Measurements from ENCODE around the gene ALK.

Gene ALK

DNA sequence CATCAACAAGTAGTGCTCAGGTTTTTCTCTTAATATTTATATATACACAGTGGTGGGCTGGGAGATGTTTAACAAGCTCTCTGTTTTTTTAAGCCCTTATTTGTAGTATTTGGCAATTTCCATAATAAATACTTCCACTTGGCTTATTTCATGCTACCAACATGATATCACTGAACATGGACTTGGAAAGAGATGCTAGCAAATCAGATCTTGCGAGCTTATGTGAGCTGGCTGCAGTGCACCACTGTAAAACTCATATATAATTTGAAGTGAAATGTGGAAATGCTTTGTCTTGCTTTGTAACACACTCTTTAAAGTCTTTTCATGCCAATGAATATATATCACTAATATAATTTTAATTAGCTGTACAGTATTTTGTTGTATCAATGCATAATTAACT, 155.7 kb downstream of the ALK start:
- DNase-seq (ENCODE audit: low read depth, low spot score), result no peak
- no peaks in the 10 kb centered on the region for H3K9me3 ChIP-seq (ENCODE audit: low read depth, low read length)
- no peaks in the 10 kb centered on the region; the same call in 1 of the 2 replicates for H3K36me3 ChIP-seq (ENCODE audit: insufficient read depth, low read length)
- H3K9ac ChIP-seq (ENCODE audit: insufficient read length), result no peak overlapping the region
- no peak overlapping the region for H3K4me3 ChIP-seq
- no peak for TF ChIP-seq EZH2 (IDR thresholded peaks at IDR 0.05)
- no peak for TF ChIP-seq POLR2AphosphoS5 (IDR thresholded peaks at IDR 0.05; ENCODE audit: borderline replicate concordance, low read depth, low read length)
- TF ChIP-seq FOXP2 (optimal IDR thresholded peaks at IDR 0.05; ENCODE audit: control extremely low read depth, extremely low read length, insufficient read depth), result no peak
- no peak overlapping the region for H3K27ac ChIP-seq

DNA sequence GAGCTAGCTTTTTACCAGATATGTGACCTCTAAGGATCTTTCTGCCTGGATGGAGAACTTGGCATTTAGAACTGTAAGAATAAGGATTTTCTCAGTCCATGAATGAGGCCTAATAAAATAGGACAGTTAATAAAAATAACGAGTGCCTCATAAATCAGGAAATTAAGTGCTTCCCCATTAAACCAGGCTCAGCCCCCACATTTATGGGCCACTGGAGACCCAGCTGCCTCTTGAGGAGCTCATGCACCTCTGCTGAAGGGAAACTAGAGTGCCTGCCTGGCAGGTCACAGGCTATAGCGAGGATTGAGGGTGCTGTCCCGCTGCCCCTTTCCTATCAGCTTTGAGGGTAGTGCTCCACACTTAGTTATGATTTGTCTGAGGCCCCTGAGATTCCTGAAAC, 158.0 kb downstream of the ALK start:
- H3K9ac ChIP-seq (ENCODE audit: insufficient read length), result no peak overlapping the region
- H3K4me3 ChIP-seq, result no peak overlapping the region
- H3K27ac ChIP-seq, result no peak overlapping the region
- TF ChIP-seq FOXP2 (optimal IDR thresholded peaks at IDR 0.05; ENCODE audit: control extremely low read depth, extremely low read length, insufficient read depth), result no peak
- TF ChIP-seq POLR2AphosphoS5 (IDR thresholded peaks at IDR 0.05; ENCODE audit: borderline replicate concordance, low read depth, low read length), result no peak
- no peak for TF ChIP-seq EZH2 (IDR thresholded peaks at IDR 0.05)
- DNase-seq (ENCODE audit: low read depth, low spot score), result no peak
- H3K9me3 ChIP-seq (ENCODE audit: low read depth, low read length), result no peaks in the 10 kb centered on the region
- H3K36me3 ChIP-seq (ENCODE audit: insufficient read depth, low read length), result no peaks in the 10 kb centered on the region; the same call in 1 of the 2 replicates

DNA sequence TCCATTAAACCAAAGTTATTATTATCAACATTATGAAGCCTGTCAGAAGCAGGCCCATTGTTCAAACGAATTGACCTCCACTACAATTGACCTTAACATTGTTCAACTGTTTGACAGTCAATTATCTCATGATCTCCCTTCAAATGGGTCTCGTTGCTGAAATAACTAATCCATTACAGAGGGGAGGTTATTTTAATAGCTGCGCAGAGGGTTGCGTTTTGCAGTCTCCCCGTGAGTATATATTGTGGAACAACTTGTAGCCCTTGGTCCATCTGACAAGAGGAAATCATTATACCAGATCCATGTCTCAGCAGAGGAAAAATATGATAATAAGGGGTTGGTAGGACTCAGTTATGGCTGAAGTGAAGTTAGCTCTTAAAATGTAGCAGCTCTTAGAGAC, 159.1 kb downstream of the ALK start:
- Histone ChIP-seq H3K4me3 (no peak overlapping the region), H3K9me3 (ENCODE audit: low read depth, low read length) (no peaks in the 10 kb centered on the region), H3K27ac (no peak overlapping the region), H3K36me3 (ENCODE audit: insufficient read depth, low read length) (no peaks in the 10 kb centered on the region; the same call in 1 of the 2 replicates), H3K9ac (ENCODE audit: insufficient read length) (no peak overlapping the region)
- TF ChIP-seq POLR2AphosphoS5 (IDR thresholded peaks at IDR 0.05; ENCODE audit: borderline replicate concordance, low read depth, low read length) (no peak), FOXP2 (optimal IDR thresholded peaks at IDR 0.05; ENCODE audit: control extremely low read depth, extremely low read length, insufficient read depth) (no peak), EZH2 (IDR thresholded peaks at IDR 0.05) (no peak)
- DNase-seq (ENCODE audit: low read depth, low spot score), result no peak

DNA sequence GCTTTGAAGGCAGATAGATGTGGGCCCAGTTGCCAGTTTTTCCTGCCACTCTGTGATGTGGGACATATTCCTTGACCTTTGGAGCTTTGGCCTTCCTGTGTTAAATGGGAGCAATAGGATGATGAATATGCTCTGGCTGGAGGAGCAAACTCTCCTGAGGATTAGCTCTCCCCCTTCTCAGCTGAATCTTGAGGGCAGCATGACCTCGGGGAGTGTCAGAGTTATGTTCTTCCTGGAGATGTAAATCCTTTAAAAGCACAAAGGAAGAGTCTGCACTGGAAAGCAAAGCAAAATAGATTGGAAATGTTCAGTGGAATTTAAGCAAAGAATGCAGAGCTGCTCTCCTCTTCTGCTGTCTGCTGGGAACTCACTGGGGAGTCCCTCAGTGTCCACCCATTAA, 160.1 kb downstream of the ALK start:
- Histone ChIP-seq H3K9ac (ENCODE audit: insufficient read length) (no peak overlapping the region), H3K4me3 (no peak overlapping the region), H3K27ac (no peak overlapping the region), H3K9me3 (ENCODE audit: low read depth, low read length) (no peaks in the 10 kb centered on the region), H3K36me3 (ENCODE audit: insufficient read depth, low read length) (no peaks in the 10 kb centered on the region; the same call in 1 of the 2 replicates)
- no peak for DNase-seq (ENCODE audit: low read depth, low spot score)
- TF ChIP-seq POLR2AphosphoS5 (IDR thresholded peaks at IDR 0.05; ENCODE audit: borderline replicate concordance, low read depth, low read length) (no peak), FOXP2 (optimal IDR thresholded peaks at IDR 0.05; ENCODE audit: control extremely low read depth, extremely low read length, insufficient read depth) (no peak), EZH2 (IDR thresholded peaks at IDR 0.05) (no peak)

- TF ChIP-seq POLR2AphosphoS5 (IDR thresholded peaks at IDR 0.05; ENCODE audit: borderline replicate concordance, low read depth, low read length) (no peak), EZH2 (IDR thresholded peaks at IDR 0.05) (no peak), FOXP2 (optimal IDR thresholded peaks at IDR 0.05; ENCODE audit: control extremely low read depth, extremely low read length, insufficient read depth) (no peak)
- Histone ChIP-seq H3K9me3 (ENCODE audit: low read depth, low read length) (no peaks in the 10 kb centered on the region), H3K27ac (no peak overlapping the region), H3K36me3 (ENCODE audit: insufficient read depth, low read length) (no peaks in the 10 kb centered on the region; the same call in 1 of the 2 replicates), H3K4me3 (no peak overlapping the region), H3K9ac (ENCODE audit: insufficient read length) (no peak overlapping the region)
- no peak for DNase-seq (ENCODE audit: low read depth, low spot score)
Observed at GRCh38 chr2:29760008-29760407, 161.4 kb downstream of the ALK start.

GRCh38 chr2:29759360-29759759, 162.0 kb downstream of the ALK start:
- Histone ChIP-seq H3K4me3 (no peak overlapping the region), H3K27ac (no peak overlapping the region), H3K9me3 (ENCODE audit: low read depth, low read length) (no peaks in the 10 kb centered on the region), H3K9ac (ENCODE audit: insufficient read length) (no peak overlapping the region), H3K36me3 (ENCODE audit: insufficient read depth, low read length) (no peaks in the 10 kb centered on the region; the same call in 1 of the 2 replicates)
- no peak for TF ChIP-seq POLR2AphosphoS5 (IDR thresholded peaks at IDR 0.05; ENCODE audit: borderline replicate concordance, low read depth, low read length)
- no peak for TF ChIP-seq FOXP2 (optimal IDR thresholded peaks at IDR 0.05; ENCODE audit: control extremely low read depth, extremely low read length, insufficient read depth)
- no peak for TF ChIP-seq EZH2 (IDR thresholded peaks at IDR 0.05)
- no peak for DNase-seq (ENCODE audit: low read depth, low spot score)

- H3K4me3 ChIP-seq, result no peak overlapping the region
- H3K27ac ChIP-seq, result no peak overlapping the region
- H3K9ac ChIP-seq (ENCODE audit: insufficient read length), result no peak overlapping the region
- DNase-seq (ENCODE audit: low read depth, low spot score), result no peak
- H3K9me3 ChIP-seq (ENCODE audit: low read depth, low read length), result no peaks in the 10 kb centered on the region
- H3K36me3 ChIP-seq (ENCODE audit: insufficient read depth, low read length), result no peaks in the 10 kb centered on the region
- no peak for TF ChIP-seq EZH2 (IDR thresholded peaks at IDR 0.05)
Observed at GRCh38 chr2:29755829-29756228, 165.6 kb downstream of the ALK start.

GRCh38 chr2:29755233-29755632, 166.2 kb downstream of the ALK start:
- no peak for DNase-seq (ENCODE audit: low read depth, low spot score)
- no peaks in the 10 kb centered on the region for H3K36me3 ChIP-seq (ENCODE audit: insufficient read depth, low read length)
- TF ChIP-seq EZH2 (IDR thresholded peaks at IDR 0.05) (no peak), FOXP2 (optimal IDR thresholded peaks at IDR 0.05; ENCODE audit: control extremely low read depth, extremely low read length, insufficient read depth) (no peak), POLR2AphosphoS5 (IDR thresholded peaks at IDR 0.05; ENCODE audit: borderline replicate concordance, low read depth, low read length) (no peak)
- no peaks in the 10 kb centered on the region for H3K9me3 ChIP-seq (ENCODE audit: low read depth, low read length)
- no peak overlapping the region for H3K27ac ChIP-seq
- H3K9ac ChIP-seq (ENCODE audit: insufficient read length), result no peak overlapping the region
- H3K4me3 ChIP-seq, result no peak overlapping the region

DNA sequence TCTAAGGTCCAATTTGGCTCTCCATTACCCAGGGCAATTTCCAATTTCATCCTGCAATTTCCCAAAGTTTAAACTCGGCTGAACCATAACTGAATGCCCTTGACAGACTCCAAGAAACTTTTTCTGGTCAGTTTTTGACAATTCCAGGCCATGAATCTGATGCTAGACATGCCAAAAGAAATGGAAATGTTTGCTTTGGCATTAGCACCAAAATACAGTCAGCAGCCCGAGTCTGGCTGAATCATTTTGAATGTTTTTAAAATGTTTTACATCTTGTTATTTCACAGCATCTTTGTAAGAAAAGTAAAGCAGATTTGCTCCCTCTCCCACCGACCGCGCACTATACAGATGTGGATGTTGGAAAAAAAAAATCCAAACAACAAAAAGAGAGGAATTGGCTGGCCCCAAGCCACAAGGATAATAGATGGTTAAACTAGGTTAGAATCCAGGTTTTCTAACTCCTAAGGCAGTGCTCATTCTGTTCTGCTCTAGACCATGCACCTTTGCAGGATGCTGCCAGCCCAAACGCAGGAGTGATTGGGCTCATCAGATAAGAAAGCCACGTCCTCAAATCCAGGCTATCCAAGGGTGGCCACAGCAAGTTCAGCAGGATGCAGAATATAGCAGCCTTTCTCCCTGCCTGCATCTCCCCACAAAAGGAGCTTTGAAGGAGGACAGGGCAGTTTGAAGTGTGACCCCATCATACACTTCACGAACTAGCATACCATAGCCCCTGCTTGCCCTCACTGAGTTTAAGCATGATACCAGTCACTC, 167.5 kb downstream of the ALK start:
- no peak for DNase-seq (ENCODE audit: low read depth, low spot score)
- Histone ChIP-seq H3K9ac (ENCODE audit: insufficient read length) (no peak overlapping the region), H3K27ac (no peak overlapping the region), H3K36me3 (ENCODE audit: insufficient read depth, low read length) (no peaks in the 10 kb centered on the region), H3K4me3 (no peak overlapping the region), H3K9me3 (ENCODE audit: low read depth, low read length) (no peaks in the 10 kb centered on the region)
- TF ChIP-seq POLR2AphosphoS5 (IDR thresholded peaks at IDR 0.05; ENCODE audit: borderline replicate concordance, low read depth, low read length) (no peak), EZH2 (IDR thresholded peaks at IDR 0.05) (no peak), FOXP2 (optimal IDR thresholded peaks at IDR 0.05; ENCODE audit: control extremely low read depth, extremely low read length, insufficient read depth) (no peak)
